GM18505 (cell line): Measurements from ENCODE around the gene MGAM2.

ENCODE experiments used
- ATAC-seq: cut with Tn5 transposase; IDR thresholded peaks from one replicate; pipeline ENCODE4 v1.9.1; 2021; ENCODE audit not compliant: unreplicated experiment
- POLR2A ChIP-seq: IDR thresholded peaks from 4 replicates; pipeline ENCODE4 v1.6.1; 2011; ENCODE audit warnings: borderline replicate concordance; ENCODE audit not compliant: insufficient read depth, insufficient read length; ENCODE audit errors: extremely low read depth

MGAM2 gene

DNA sequence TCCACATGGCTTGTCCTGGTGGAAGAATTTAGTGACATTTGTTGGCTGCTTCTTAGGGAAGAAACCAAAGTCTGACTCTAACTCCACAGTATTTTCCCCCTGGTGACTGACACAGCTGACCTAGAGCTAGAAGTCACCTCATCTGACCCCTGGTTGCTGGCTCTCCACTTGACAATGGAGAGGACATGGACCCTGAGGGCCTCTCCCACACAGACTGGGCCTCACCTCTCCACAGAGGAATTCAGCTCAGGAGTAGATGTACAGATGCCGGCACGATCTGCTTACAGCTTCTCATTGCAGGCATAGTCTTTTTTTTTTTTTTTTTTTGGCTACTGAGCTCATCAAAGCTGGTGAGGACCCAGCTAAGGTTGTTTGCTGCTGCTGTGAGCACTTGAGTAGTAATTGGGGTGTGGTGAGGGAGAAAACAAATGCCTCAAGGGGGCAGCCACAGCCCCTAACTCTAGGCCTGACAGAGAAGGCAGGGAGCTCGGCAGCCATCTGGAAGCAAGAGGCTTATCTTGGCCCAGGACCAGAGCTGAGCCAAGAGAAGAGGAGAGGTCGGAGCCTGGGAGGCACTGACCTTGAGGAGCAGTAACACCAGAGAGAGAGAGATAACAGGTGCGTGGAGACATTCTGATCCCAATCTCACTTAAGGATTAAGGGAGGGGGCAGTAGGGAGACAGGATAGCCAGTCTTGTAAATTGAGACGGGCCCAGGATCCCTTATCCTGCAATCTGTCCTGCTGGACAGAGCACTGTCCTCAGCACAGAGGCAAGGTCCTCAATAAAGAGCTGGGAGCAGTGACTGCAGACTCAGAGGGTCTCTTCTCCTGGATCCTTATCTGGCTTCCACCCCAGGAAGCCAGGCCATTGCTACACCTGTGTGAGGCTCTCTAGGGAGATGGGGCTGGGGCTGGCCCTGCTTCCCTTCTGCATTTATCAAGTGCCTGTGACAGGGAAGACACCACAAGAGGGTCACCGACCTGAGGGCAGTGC lies 136.9 kb downstream of the MGAM2 start:
- no peak for ATAC-seq

DNA sequence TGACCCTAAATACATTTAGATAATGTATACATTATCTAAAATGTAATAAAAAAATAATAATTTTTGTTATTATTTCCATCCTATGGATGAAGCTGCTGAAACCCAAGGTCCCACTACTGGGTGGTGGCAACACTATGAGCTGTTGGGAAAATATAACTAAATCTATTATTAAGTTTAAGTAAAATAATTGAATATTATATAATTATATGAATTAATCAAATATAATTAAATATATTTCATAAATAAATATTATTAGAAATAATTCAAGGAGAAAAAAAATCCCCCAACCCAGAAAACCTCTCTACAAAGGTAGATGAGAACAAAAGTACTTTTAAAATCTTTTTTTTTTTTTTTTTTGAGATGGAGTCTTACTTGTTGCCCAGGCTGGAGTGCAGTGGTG lies 138.4 kb downstream of the MGAM2 start:
- no peak for TF ChIP-seq POLR2A
- ATAC-seq = no peak

More for the DNA sequence above, 136.9 kb downstream of the MGAM2 start:
- no peak for TF ChIP-seq POLR2A

DNA sequence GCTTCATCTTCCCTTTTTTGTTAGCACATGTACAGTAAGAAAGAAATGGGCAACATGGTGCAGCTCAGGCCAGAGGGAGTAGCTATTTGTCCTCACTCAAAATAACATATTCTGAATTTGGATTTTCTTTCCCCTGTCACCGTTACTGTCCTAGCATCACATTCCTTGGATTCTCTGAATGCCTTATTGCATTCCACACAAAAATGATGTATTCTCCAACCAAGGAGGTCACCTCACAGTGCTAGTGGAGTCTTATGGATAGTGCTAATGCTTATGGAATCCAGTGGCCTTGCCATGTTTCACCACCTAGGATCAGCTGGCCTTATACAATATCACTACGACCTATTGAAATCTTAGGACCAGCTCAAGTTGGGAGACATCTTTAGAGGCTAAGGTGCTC lies 139.2 kb downstream of the MGAM2 start:
- no peak for ATAC-seq
- TF ChIP-seq POLR2A = no peak

DNA sequence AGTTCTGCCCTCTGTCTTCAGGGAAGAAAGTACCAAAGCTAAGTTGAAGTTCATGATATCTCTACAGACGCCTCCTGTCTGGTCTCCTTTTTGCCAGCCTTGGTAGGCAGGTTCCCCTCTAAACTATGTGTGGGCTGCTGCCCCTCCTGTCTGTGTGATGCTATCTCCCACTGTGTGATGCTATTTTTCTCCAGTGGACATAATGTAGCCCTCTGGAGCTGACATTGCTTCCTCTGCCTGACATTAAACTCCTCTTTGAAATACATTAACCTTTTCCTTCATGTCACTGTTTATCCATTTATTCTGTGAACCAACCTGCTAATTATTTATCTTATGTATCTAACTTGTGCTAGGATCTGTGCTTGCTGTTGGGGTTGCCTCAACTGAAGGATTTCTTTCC lies 146.4 kb downstream of the MGAM2 start, which contains the start of gene PRSS58:
Gene PRSS58, minus strand, starts transcription at position 101 of the 400 bp plus-strand sequence. CDS start 351 bp downstream, outside the sequence.
- ATAC-seq = no peak
- no peak for TF ChIP-seq POLR2A

DNA sequence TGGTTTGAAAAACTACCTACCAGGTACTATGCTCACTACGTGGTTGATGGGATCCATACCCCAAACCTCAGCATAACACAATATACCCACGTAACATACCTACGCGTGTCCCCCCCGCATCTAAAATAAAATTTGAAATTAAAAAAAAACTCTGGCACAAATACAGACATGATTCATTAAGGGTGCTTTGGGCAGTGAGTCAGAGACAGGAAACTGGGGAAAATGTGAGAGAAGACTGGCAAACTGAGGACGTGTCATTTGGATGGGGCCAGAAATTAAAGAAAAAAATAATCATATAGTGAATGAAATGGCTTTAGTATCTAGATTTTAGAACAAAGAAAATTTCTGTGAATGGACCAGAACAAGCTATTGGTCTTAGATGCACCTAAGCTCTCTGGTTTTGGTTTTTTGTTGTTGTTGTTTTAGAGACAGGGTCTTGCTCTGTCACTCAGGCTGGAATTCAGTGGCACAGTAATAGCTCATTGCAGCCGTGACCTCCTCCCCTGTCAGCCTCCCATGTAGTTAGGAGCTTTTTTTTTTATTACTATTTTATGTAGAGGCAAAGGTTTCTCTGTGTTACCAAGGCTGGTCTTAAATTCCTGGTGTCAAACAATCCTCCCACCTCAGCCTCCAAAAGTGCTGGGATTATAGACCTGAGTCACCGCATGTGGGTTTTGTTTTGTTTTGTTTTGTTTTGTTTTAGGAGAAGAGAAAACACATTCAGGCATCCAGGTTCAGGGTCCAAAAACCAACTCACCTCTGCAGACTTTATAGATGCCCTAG lies 152.3 kb downstream of the MGAM2 start:
- TF ChIP-seq POLR2A = no peak

More for the DNA sequence above, 152.3 kb downstream of the MGAM2 start:
- no peak for ATAC-seq
